GM23248 (cell line): ENCODE results near the gene TMEM165.

Experiments
- EZH2 ChIP-seq: fragments of 200-600 bp; sonication (generic); IDR thresholded peaks from 2 replicates; pipeline ENCODE4 v1.6.1; 2018; ENCODE audit warnings: antibody characterized with exemption, mild to moderate bottlenecking; ENCODE audit not compliant: insufficient read depth, poor library complexity, severe bottlenecking
- EZH2phosphoT487 ChIP-seq: fragments of 200-600 bp; sonication (generic); IDR thresholded peaks from 2 replicates; pipeline ENCODE4 v1.6.1; 2018; ENCODE audit warnings: antibody characterized with exemption, moderate library complexity, mild to moderate bottlenecking, low read depth; ENCODE audit not compliant: insufficient read depth

DNA sequence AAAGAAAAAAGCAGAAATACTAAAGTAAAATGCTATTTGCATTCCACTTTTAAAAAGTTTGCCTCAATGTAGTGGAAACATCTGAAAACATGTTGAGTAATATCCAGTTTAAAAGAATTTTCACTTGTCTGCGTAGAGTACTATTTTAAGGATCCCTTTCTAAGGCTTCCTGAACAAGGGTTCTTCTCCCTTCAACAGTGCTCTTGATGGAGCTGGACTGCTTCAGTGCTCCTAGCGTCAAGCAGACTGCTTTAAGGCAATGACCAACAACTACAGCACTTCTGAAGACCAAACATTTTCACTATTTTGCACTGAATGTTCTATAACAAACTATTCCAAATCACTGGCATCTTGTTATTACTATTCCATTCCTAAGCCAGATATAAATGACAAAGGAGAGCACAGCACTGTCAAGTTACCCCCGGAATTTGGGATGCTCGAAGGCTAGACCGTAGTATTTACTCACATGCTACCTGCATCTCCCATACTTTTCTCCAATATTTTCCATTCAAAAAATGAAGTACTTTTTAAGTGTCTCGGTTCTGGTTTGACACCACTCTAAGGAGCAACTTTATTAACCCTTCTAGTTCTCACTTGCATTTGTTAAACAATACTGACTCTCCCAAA lies 36.1 kb downstream of the TMEM165 start:
- TF ChIP-seq EZH2 (no peak), EZH2phosphoT487 (no peak)
